H1 (cell line): ENCODE measurements around the gene FLVCR1. TPM values are rescaled to one million over a fixed set of nuclear protein-coding genes. Genes with fewer than 3 reads are reported as not detected.

ENCODE experiments used
- CTCF ChIA-PET: fragments of 300-600 bp; sonication (Branson Sonifier 250); formaldehyde crosslinking; loops from one replicate; lab custom pipeline; 2021; ENCODE audit not compliant: partially characterized antibody; lab: Charles Lee
- POLR2A ChIA-PET: fragments of 300-600 bp; sonication (Branson Sonifier 250); formaldehyde crosslinking; loops from one replicate; lab custom pipeline; 2021; ENCODE audit warnings: inconsistent platforms; ENCODE audit not compliant: partially characterized antibody; lab: Charles Lee
- DNase-seq, 2 experiments: peaks; one replicate each; pipeline versions ENCODE4 v3.0.0 to v3.0.0-alpha.2; 2010 to 2022; ENCODE audit warnings: low spot score in 2 of 2, low read depth in 1 of 2, mixed read lengths in 1 of 2
- FAIRE-seq: peaks from 2 replicates; lab custom pipeline; 2011; peaks lifted over from hg19 to GRCh38; lab: Jason Lieb, UNC
- H2AFZ ChIP-seq: 2 replicates; pipeline ENCODE4 v1.8.1; 2012; ENCODE audit warnings: low read length, inconsistent platforms
- H2AK5ac ChIP-seq: 2 replicates; pipeline ENCODE4 v1.6.1; 2013; ENCODE audit warnings: low read depth, low read length
- H2BK120ac ChIP-seq: replicated peaks from 2 replicates; pipeline ENCODE3; 2013; ENCODE audit warnings: low read depth, low read length, inconsistent platforms
- H2BK12ac ChIP-seq: 2 replicates; pipeline ENCODE4 v1.6.1; 2013; ENCODE audit warnings: low read depth, low read length
- H2BK15ac ChIP-seq: 2 replicates; pipeline ENCODE4 v1.6.1; 2013; ENCODE audit warnings: low read length
- H2BK20ac ChIP-seq: 2 replicates; pipeline ENCODE4 v1.6.1; 2013; ENCODE audit warnings: low read length
- H2BK5ac ChIP-seq: 2 replicates; pipeline ENCODE4 v1.6.1; 2013; ENCODE audit warnings: low read depth, low read length
- H3K14ac ChIP-seq: 2 replicates; pipeline ENCODE4 v1.6.1; 2013; ENCODE audit warnings: inconsistent platforms; ENCODE audit not compliant: insufficient read length
- H3K18ac ChIP-seq: 2 replicates; pipeline ENCODE4 v1.6.1; 2013; ENCODE audit warnings: low read length; ENCODE audit errors: extremely low read depth
- H3K23ac ChIP-seq: 2 replicates; pipeline ENCODE4 v1.6.1; 2013; ENCODE audit warnings: inconsistent platforms; ENCODE audit not compliant: insufficient read length
- H3K23me2 ChIP-seq: 2 replicates; pipeline ENCODE4 v1.6.1; 2013; ENCODE audit warnings: low read depth, low read length
- H3K27ac ChIP-seq: 2 replicates; pipeline ENCODE4 v1.6.1; 2011; ENCODE audit warnings: low read depth, low read length, inconsistent platforms
- H3K27me3 ChIP-seq, 4 experiments: replicated peaks in 1 of 4; 1 replicate in 1 of 4; 2 replicates in 3 of 4; pipeline versions ENCODE4 v1.6.1 to v1.8.1; 2011 to 2013; ENCODE audit warnings: low read length in 3 of 4, mild to moderate bottlenecking in 3 of 4, inconsistent platforms in 2 of 4, mixed read lengths in 2 of 4, moderate library complexity in 1 of 4; ENCODE audit not compliant: control insufficient read depth in 3 of 4, insufficient read depth in 3 of 4; ENCODE audit errors: extremely low read depth in 1 of 4
- H3K36me3 ChIP-seq, 4 experiments: 2 replicates each; pipeline versions ENCODE4 v1.6.1 to v1.8.1; 2011 to 2013; ENCODE audit warnings: mild to moderate bottlenecking in 4 of 4, low read length in 3 of 4, moderate library complexity in 2 of 4, control low read depth in 1 of 4, inconsistent platforms in 1 of 4; ENCODE audit not compliant: insufficient read depth in 4 of 4, control insufficient read depth in 2 of 4
- H3K4ac ChIP-seq: replicated peaks from 2 replicates; pipeline ENCODE3; 2013; ENCODE audit warnings: low read length, low read depth, mixed read lengths, inconsistent platforms; ENCODE audit not compliant: insufficient read length
- H3K4me1 ChIP-seq, 4 experiments: replicated peaks in 1 of 4; 1 replicate in 1 of 4; 2 replicates in 3 of 4; pipeline versions ENCODE4 v1.6.1 to v1.8.1; 2011 to 2013; ENCODE audit warnings: low read length in 3 of 4, inconsistent platforms in 2 of 4, mixed read lengths in 1 of 4; ENCODE audit not compliant: insufficient read depth in 4 of 4, control insufficient read depth in 3 of 4
- H3K4me2 ChIP-seq, 2 experiments: 2 replicates each; pipeline versions ENCODE4 v1.6.1 to v1.8.1; 2011 to 2013; ENCODE audit warnings: low read depth in 2 of 2, low read length in 2 of 2, control low read depth in 1 of 2, inconsistent platforms in 1 of 2, mild to moderate bottlenecking in 1 of 2; ENCODE audit not compliant: insufficient read depth in 1 of 2
- H3K4me3 ChIP-seq, 4 experiments: fragments of 200-600, 300-600 bp in 1 of 4; sonication (generic), shearing (Covaris generic), sonication (Bioruptor Twin) in 1 of 4; 2 replicates each; pipeline versions ENCODE4 v1.5.1 to v1.8.1; 2011 to 2016; ENCODE audit warnings: low read length in 4 of 4, low read depth in 3 of 4, control low read depth in 2 of 4, inconsistent platforms in 2 of 4, mild to moderate bottlenecking in 2 of 4, mixed read lengths in 1 of 4, moderate library complexity in 1 of 4; ENCODE audit not compliant: insufficient read depth in 2 of 4; ENCODE audit errors: extremely low read depth in 1 of 4
- H3K56ac ChIP-seq: replicated peaks from 2 replicates; pipeline ENCODE3; 2013; ENCODE audit warnings: low read depth, mild to moderate bottlenecking, mixed read lengths, low read length, inconsistent platforms; ENCODE audit not compliant: insufficient read length
- H3K79me1 ChIP-seq: 2 replicates; pipeline ENCODE4 v1.6.1; 2013; ENCODE audit warnings: low read depth, low read length, control low read depth
- H3K79me2 ChIP-seq, 2 experiments: 2 replicates each; pipeline versions ENCODE4 v1.6.1 to v1.8.1; 2012 to 2013; ENCODE audit warnings: low read length in 2 of 2, mild to moderate bottlenecking in 2 of 2, inconsistent platforms in 1 of 2; ENCODE audit not compliant: insufficient read depth in 2 of 2, control insufficient read depth in 1 of 2
- H3K9ac ChIP-seq, 4 experiments: replicated peaks in 1 of 4; 1 replicate in 1 of 4; 2 replicates in 3 of 4; pipeline versions ENCODE4 v1.6.1 to v1.8.1; 2011 to 2013; ENCODE audit warnings: low read depth in 3 of 4, low read length in 3 of 4, control low read depth in 2 of 4, mild to moderate bottlenecking in 2 of 4, moderate library complexity in 2 of 4, inconsistent platforms in 1 of 4; ENCODE audit errors: extremely low read depth in 1 of 4
- H3K9me3 ChIP-seq, 2 experiments: 2 replicates each; pipeline versions ENCODE4 v1.6.1 to v1.8.1; 2012 to 2013; ENCODE audit warnings: mild to moderate bottlenecking in 2 of 2, moderate library complexity in 2 of 2, control low read depth in 1 of 2, inconsistent platforms in 1 of 2, low read depth in 1 of 2, low read length in 1 of 2, mixed read lengths in 1 of 2; ENCODE audit not compliant: insufficient read depth in 2 of 2
- H4K20me1 ChIP-seq, 2 experiments: replicated peaks in 1 of 2; 2 replicates each; pipeline versions ENCODE3 to v1.8.1; 2011 to 2013; ENCODE audit warnings: inconsistent platforms in 2 of 2, low read length in 2 of 2, mild to moderate bottlenecking in 1 of 2; ENCODE audit not compliant: insufficient read depth in 2 of 2, control insufficient read depth in 1 of 2
- H4K5ac ChIP-seq: 2 replicates; pipeline ENCODE4 v1.6.1; 2013; ENCODE audit warnings: low read length, low read depth, mixed read lengths, inconsistent platforms; ENCODE audit not compliant: insufficient read length
- H4K8ac ChIP-seq: 2 replicates; pipeline ENCODE4 v1.8.0; 2013; ENCODE audit warnings: mild to moderate bottlenecking, moderate library complexity, low read length, inconsistent platforms; ENCODE audit not compliant: insufficient read depth; ENCODE audit errors: extremely low read depth
- H4K91ac ChIP-seq: replicated peaks from 2 replicates; pipeline ENCODE3; 2013; ENCODE audit warnings: low read length, mixed read lengths, inconsistent platforms; ENCODE audit not compliant: insufficient read length
- ATF3 ChIP-seq: IDR thresholded peaks from 2 replicates; pipeline ENCODE4 v1.6.1; 2011; ENCODE audit warnings: low read depth, mild to moderate bottlenecking, low read length; ENCODE audit not compliant: insufficient read depth
- PHF8 ChIP-seq: fragments of 200-600 bp; sonication (generic); conservative IDR thresholded peaks from 2 replicates; pipeline ENCODE4 v1.7.1; 2012; ENCODE audit warnings: low read depth, mild to moderate bottlenecking, inconsistent platforms, low read length, moderate library complexity
- TAF7 ChIP-seq: optimal IDR thresholded peaks from 2 replicates; pipeline ENCODE3; 2011; ENCODE audit warnings: low read depth, mild to moderate bottlenecking, inconsistent platforms, low read length, moderate library complexity, borderline replicate concordance
- WGBS, 2 experiments: shearing (Covaris generic) in 1 of 2; methylation state at CpG; one replicate each; pipeline versions ENCODE4 v1.1.6 to v1.1.7; 2013 to 2015; ENCODE audit warnings: low lambda C conversion rate in 2 of 2, mixed read lengths in 2 of 2, inconsistent platforms in 1 of 2, low coverage in 1 of 2, missing lambda C conversion rate in 1 of 2; ENCODE audit not compliant: insufficient replicate concordance in 2 of 2, insufficient coverage in 1 of 2, insufficient read length in 1 of 2; ENCODE audit errors: extremely low coverage in 1 of 2, missing lambda C conversion rate in 1 of 2; 5-methylcytosine and 5-hydroxymethylcytosine counted together
- polyA plus RNA-seq, 7 experiments: library from polyadenylated mRNA; depleted of rRNA in 3 of 7; stranded (reverse) in 5 of 7; unstranded in 2 of 7; fragments of >200 nt in 5 of 7; fragments of 200-250 nt in 2 of 7; gene quantifications; 1 replicate in 5 of 7; 2 replicates in 1 of 7; 4 replicates in 1 of 7; pipeline versions ENCODE4 v1.2.1 to v1.2.3, GENCODE V29; 2011 to 2013; ENCODE audit warnings: missing spikeins in 2 of 7, mixed read lengths in 2 of 7
- total RNA-seq: library from RNA; stranded (reverse); fragmentation: NEBNext Ultra II Directional; extraction: Animal tissue kit (Norgen Biotek cat#: 25700); gene quantifications from 2 replicates; pipeline ENCODE4 v1.2.1, GENCODE V29; 2021

The FLVCR1 gene
- total and polyA plus RNA-seq, 2 of the 8 experiments (the other 6 are each of a cell fraction or from before 2014, with no cell fraction given): 31.8 to 75.7 TPM

DNA sequence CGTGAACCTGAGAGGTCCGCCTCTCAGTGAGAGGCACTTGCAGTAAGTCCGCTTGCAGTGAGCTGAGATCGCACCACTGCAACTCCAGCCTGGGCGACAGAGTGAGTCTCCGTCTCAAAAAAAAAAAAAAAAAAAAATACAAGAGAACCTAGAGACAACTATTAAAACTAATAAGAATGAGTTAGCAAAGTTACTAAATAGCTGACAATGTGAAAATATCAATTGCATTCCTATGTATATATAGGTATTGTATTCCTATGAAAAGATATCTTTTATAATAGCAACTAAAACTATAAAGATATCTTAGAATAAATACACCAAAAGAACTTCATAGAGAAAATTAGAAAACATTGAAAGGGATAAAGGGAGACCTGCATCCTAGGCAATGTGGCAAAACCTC lies 20.3 kb downstream of the FLVCR1 start:
- 100% methylated on average over 3 of the region's 6 CpGs; no CpG with 5 or more reads in 1 of the 2 experiments for WGBS, 2 experiments
- H3K36me3 ChIP-seq: peaks cover 6 to 76% (median 39%) of the 10 kb centered on the region in 4 experiments; a peak in 7 of 8 replicates
- POLR2A ChIA-PET: interaction anchor here (0.7 to 1.3 kb wide), 6 partner anchors 16 to 42 kb away, joined by 3 to 5 read pairs (median 3); partner anchors contain the start of gene FLVCR1
- no peak overlapping the region for H4K8ac ChIP-seq
- H2BK15ac ChIP-seq: no peak overlapping the region
- no peak overlapping the region for H3K14ac ChIP-seq
- H2BK20ac ChIP-seq: no peak overlapping the region
- no peak for FAIRE-seq
- H2AFZ ChIP-seq: no peak overlapping the region
- no peak overlapping the region for H3K4ac ChIP-seq
- H4K5ac ChIP-seq: no peak overlapping the region
- peaks cover 0 to 8% (median 1%) of the 10 kb centered on the region in 4 experiments; a peak in 4 of 7 replicates for H3K4me1 ChIP-seq
- H3K4me3 ChIP-seq: no peak overlapping the region
- H2BK5ac ChIP-seq: no peak overlapping the region
- H3K4me2 ChIP-seq: no peak overlapping the region
- H3K27ac ChIP-seq: no peak overlapping the region
- CTCF ChIA-PET: interaction anchor here (1.2 to 1.5 kb wide), 2 partner anchors 10 to 14 kb away, joined by 3 to 4 read pairs; no protein-coding TSS in a partner anchor
- H3K79me1 ChIP-seq: no peaks in the 10 kb centered on the region; the same call in 1 of the 2 replicates
- no peak overlapping the region for H3K9ac ChIP-seq
- H3K18ac ChIP-seq: no peak overlapping the region
- no peak overlapping the region for H2BK120ac ChIP-seq
- H3K56ac ChIP-seq: no peak overlapping the region
- H4K20me1 ChIP-seq: peaks cover 0 to under 1% of the 10 kb centered on the region in 2 experiments
- H3K79me2 ChIP-seq: peaks cover 0 to 51% of the 10 kb centered on the region in 2 experiments; a peak in 2 of 4 replicates
- H3K27me3 ChIP-seq: no peaks in the 10 kb centered on the region
- H3K23me2 ChIP-seq: peaks cover 1% of the 10 kb centered on the region; the same call in 1 of the 2 replicates
- no peak overlapping the region for H2AK5ac ChIP-seq
- H2BK12ac ChIP-seq: no peak overlapping the region
- no peak for DNase-seq
- H3K9me3 ChIP-seq: no peaks in the 10 kb centered on the region
- H3K23ac ChIP-seq: no peak overlapping the region
- H4K91ac ChIP-seq: no peak overlapping the region
- TF ChIP-seq ATF3 (no peak), TAF7 (no peak), PHF8 (no peak)
